ENCODE measurements around the gene NECTIN4.

GRCh38 chr1:161089938-161090337, 580 bp upstream of the NECTIN4 start:
- TF ChIP-seq CTCF (IDR thresholded peaks at IDR 0.05) (no peak), NRF1 (IDR thresholded peaks at IDR 0.05; ENCODE audit: low read depth, low read length) (no peak), TCF12 (IDR thresholded peaks at IDR 0.05) (no peak), PBX3 (IDR thresholded peaks at IDR 0.05) (no peak), POLR2AphosphoS5 (IDR thresholded peaks at IDR 0.05; ENCODE audit: low read depth, low read length) (no peak), FOXJ3 (CRISPR knock-in tag; IDR thresholded peaks at IDR 0.05) (no peak), RXRA (IDR thresholded peaks at IDR 0.05; ENCODE audit: borderline replicate concordance, low read depth) (no peak), GABPA (IDR thresholded peaks at IDR 0.05; ENCODE audit: low read depth) (no peak)

Measured in SK-N-SH (cell line).